Activated T-cell treated with anti-CD3 and anti-CD28 coated beads for 4 hours (primary cell): Measurements from ENCODE around the gene ASNS.
"Not testable (repeated sequence)": the region's sequence is repeated elsewhere in the genome, so short reads cannot be mapped to it uniquely, and the experiment has no call there.

Experiments
- DNase-seq: peaks from one replicate; pipeline ENCODE4 v3.0.0-alpha.2; 2020

The ASNS gene

GRCh38 chr7:97872025-97872669 lies at the start of gene ASNS:
ASNS (minus strand) TSS chr7:97872408; CDS start chr7:97869156, 3,252 bp downstream.
- DNase-seq, result peak; percentile 86

GRCh38 chr7:97921254-97921653 lies 49.0 kb upstream of the ASNS start:
- not testable (repeated sequence) for DNase-seq

GRCh38 chr7:97915267-97915666 lies 43.1 kb upstream of the ASNS start:
- not testable (repeated sequence) for DNase-seq

GRCh38 chr7:97912294-97912693 lies 40.1 kb upstream of the ASNS start:
- not testable (repeated sequence) for DNase-seq

- not testable (repeated sequence) for DNase-seq
These were observed 24.7 kb upstream of the ASNS start for GRCh38 chr7:97896893-97897292.

GRCh38 chr7:97891721-97892120 lies 19.5 kb upstream of the ASNS start:
- DNase-seq, result not testable (repeated sequence)

- DNase-seq, result not testable (repeated sequence)
These were observed 7.3 kb upstream of the ASNS start for GRCh38 chr7:97879527-97879926.

GRCh38 chr7:97874894-97875293 lies 2.7 kb upstream of the ASNS start:
- not testable (repeated sequence) for DNase-seq

- DNase-seq, result no peak
These were observed 1.4 kb upstream of the ASNS start for GRCh38 chr7:97873606-97874005.

GRCh38 chr7:97871659-97872024 lies 566 bp downstream of the ASNS start:
- DNase-seq, result peak; percentile 31

- no peak for DNase-seq
These were observed 3.4 kb downstream of the ASNS start for GRCh38 chr7:97868788-97869187.

GRCh38 chr7:97868314-97868713 lies 3.9 kb downstream of the ASNS start:
- DNase-seq, result no peak

- no peak for DNase-seq
These were observed 7.1 kb downstream of the ASNS start for GRCh38 chr7:97865104-97865503.

GRCh38 chr7:97859606-97860204 lies 12.5 kb downstream of the ASNS start:
- DNase-seq, result no peak

- no peak for DNase-seq
These were observed 14.0 kb downstream of the ASNS start for GRCh38 chr7:97858221-97858620.

GRCh38 chr7:97857544-97857943 lies 14.7 kb downstream of the ASNS start:
- DNase-seq, result no peak

GRCh38 chr7:97851683-97852082 lies 20.5 kb downstream of the ASNS start:
- DNase-seq, result no peak

GRCh38 chr7:97850262-97851031 lies 21.8 kb downstream of the ASNS start:
- DNase-seq, result not testable (repeated sequence)

- no peak for DNase-seq
These were observed 24.4 kb downstream of the ASNS start for GRCh38 chr7:97847791-97848190.

GRCh38 chr7:97846945-97847344 lies 25.3 kb downstream of the ASNS start:
- no peak for DNase-seq

- DNase-seq, result no peak
These were observed 26.5 kb downstream of the ASNS start for GRCh38 chr7:97845622-97846203.

GRCh38 chr7:97844036-97844435 lies 28.2 kb downstream of the ASNS start:
- no peak for DNase-seq

GRCh38 chr7:97842772-97843345 lies 29.3 kb downstream of the ASNS start:
- DNase-seq, result no peak
